Gastrocnemius medialis (tissue), 4 donors: ENCODE data around the gene DYNC2I2. TPM values are rescaled to one million over a fixed set of nuclear protein-coding genes. Genes with fewer than 3 reads are reported as not detected.

Source experiments
- ATAC-seq, 2 donors: fragments of 150-250 bp; one replicate each; pipeline ENCODE4 v1.9.1; 2016
- DNase-seq, 2 donors: peaks; one replicate each; pipeline ENCODE4 v3.0.0-alpha.2; 2019
- H3K27ac ChIP-seq, 4 donors: fragments of 200-600 bp; sonication (generic); 1 replicate in 1 of 4; 2 replicates in 3 of 4; pipeline ENCODE4 v1.5.1; 2016 to 2018; ENCODE audit warnings: mild to moderate bottlenecking in 2 of 4, moderate library complexity in 1 of 4
- H3K27me3 ChIP-seq, 3 donors: fragments of 200-600 bp; sonication (generic) in 2 of 3; 1 replicate in 1 of 3; 2 replicates in 2 of 3; pipeline versions ENCODE4 v1.5.1 to v1.6.0; 2016 to 2019; ENCODE audit warnings: mild to moderate bottlenecking in 1 of 3, moderate library complexity in 1 of 3
- H3K36me3 ChIP-seq, 2 donors: fragments of 200-600 bp; sonication (generic) in 1 of 2; one replicate each; pipeline ENCODE4 v1.5.1; 2017 to 2018
- H3K4me1 ChIP-seq, 2 donors: fragments of 200-600 bp; sonication (generic) in 1 of 2; one replicate each; pipeline ENCODE4 v1.5.1; 2016 to 2017; ENCODE audit warnings: mild to moderate bottlenecking in 2 of 2
- H3K4me3 ChIP-seq, 4 donors: fragments of 200-600 bp; sonication (generic) in 3 of 4; 1 replicate in 1 of 4; 2 replicates in 3 of 4; pipeline ENCODE4 v1.5.1; 2016 to 2019; ENCODE audit warnings: mild to moderate bottlenecking in 2 of 4
- H3K9me3 ChIP-seq, 3 donors: fragments of 200-600 bp; sonication (generic) in 2 of 3; 1 replicate in 1 of 3; 2 replicates in 2 of 3; pipeline ENCODE4 v1.5.1; 2016 to 2019
- CTCF ChIP-seq, 5 experiments: fragments of 450-650 bp in 3 of 5; fragments of 200-600 bp in 2 of 5; sonication (generic) in 2 of 5; IDR thresholded peaks in 4 of 5; conservative IDR thresholded peaks in 1 of 5; 1 replicate in 4 of 5; 2 replicates in 1 of 5; pipeline ENCODE4 v1.5.1; 2016 to 2019; ENCODE audit warnings: antibody characterized with exemption in 5 of 5, mild to moderate bottlenecking in 3 of 5, moderate library complexity in 3 of 5
- POLR2A ChIP-seq, 2 donors: fragments of 450-650 bp; IDR thresholded peaks; one replicate each; pipeline ENCODE4 v1.6.1; 2017; ENCODE audit warnings: antibody characterized with exemption in 2 of 2, mild to moderate bottlenecking in 2 of 2, moderate library complexity in 2 of 2
- in situ Hi-C, 4 donors: fragments of 200-750 bp; cut with MboI; loops; one replicate each; pipeline versions ENCODE4 v1.15.0 to v1.8.0; 2017; ENCODE audit warnings: low sequenced_read_pairs in 4 of 4
- intact Hi-C: fragments of 100-400 bp; cut with DNase I; formaldehyde crosslinking; loops from one replicate; pipeline ENCODE4 v1.15.1; 2023; ENCODE audit warnings: low total_unique reads
- total RNA-seq, 4 donors: library from RNA; depleted of rRNA; stranded (reverse); fragments of >200 nt; gene quantifications; one replicate each; pipeline versions ENCODE4 v1.1.0 to v1.2.3, GENCODE V29; 2016

Gene DYNC2I2
- total RNA-seq, 4 donors from 2014 or later = 11.4 to 29.1 (median 21.1) TPM

- H3K4me1 ChIP-seq = peaks cover 8 to 16% of the 10 kb centered on the region in 2 donors
- ATAC-seq = no peak
- peaks cover 0 to 18% of the 10 kb centered on the region in 2 donors for H3K36me3 ChIP-seq
- no peak overlapping the region for H3K4me3 ChIP-seq
- intact Hi-C loops (no loop called here), in situ Hi-C loops (no loop called here)
- no peaks in the 10 kb centered on the region for H3K9me3 ChIP-seq
- no peak for DNase-seq
- H3K27me3 ChIP-seq = no peaks in the 10 kb centered on the region
- TF ChIP-seq POLR2A (IDR thresholded peaks at IDR 0.05) (no peak), CTCF (IDR thresholded peaks at IDR 0.05 in 4 of 5, conservative IDR thresholded peaks at IDR 0.05 in 1 of 5) (no peak)
- H3K27ac ChIP-seq = no peak overlapping the region
Measured at GRCh38 chr9:128637656-128638055, 19.0 kb downstream of the DYNC2I2 start.

GRCh38 chr9:128636556-128637530, 19.8 kb downstream of the DYNC2I2 start:
- DNase-seq (no peak), ATAC-seq (no peak)
- peaks cover 0 to 26% of the 10 kb centered on the region in 2 donors for H3K36me3 ChIP-seq
- no peaks in the 10 kb centered on the region for H3K27me3 ChIP-seq
- no peak overlapping the region for H3K4me3 ChIP-seq
- H3K9me3 ChIP-seq = no peaks in the 10 kb centered on the region
- intact Hi-C loops (no loop called here), in situ Hi-C loops (no loop called here)
- peak overlapping the region in 2 of 4 donors; percentile 64 to 71 for H3K27ac ChIP-seq
- H3K4me1 ChIP-seq = peaks cover 8 to 16% of the 10 kb centered on the region in 2 donors
- no peak for TF ChIP-seq CTCF (IDR thresholded peaks at IDR 0.05 in 4 of 5, conservative IDR thresholded peaks at IDR 0.05 in 1 of 5)
- TF ChIP-seq POLR2A (IDR thresholded peaks at IDR 0.05) = no peak

- peaks cover 0 to 28% of the 10 kb centered on the region in 2 donors for H3K36me3 ChIP-seq
- no peaks in the 10 kb centered on the region for H3K9me3 ChIP-seq
- H3K27ac ChIP-seq = peak overlapping the region; percentile 30 to 71 (median 63)
- in situ Hi-C loops (no loop called here), intact Hi-C loops (no loop called here)
- peaks cover 8 to 16% of the 10 kb centered on the region in 2 donors for H3K4me1 ChIP-seq
- TF ChIP-seq CTCF (IDR thresholded peaks at IDR 0.05 in 4 of 5, conservative IDR thresholded peaks at IDR 0.05 in 1 of 5) = peak in 2 of 5 experiments; percentile 9 to 34
- TF ChIP-seq POLR2A (IDR thresholded peaks at IDR 0.05) = no peak
- DNase-seq = peak in 1 of 2 donors; percentile 50
- no peak overlapping the region for H3K4me3 ChIP-seq
- peak; percentile 63 to 67 for ATAC-seq
- H3K27me3 ChIP-seq = no peaks in the 10 kb centered on the region
Measured at GRCh38 chr9:128636024-128636390, 20.6 kb downstream of the DYNC2I2 start.

GRCh38 chr9:128635266-128636023, 21.2 kb downstream of the DYNC2I2 start:
- Histone ChIP-seq H3K27me3 (no peaks in the 10 kb centered on the region), H3K4me3 (no peak overlapping the region), H3K9me3 (no peaks in the 10 kb centered on the region), H3K4me1 (peaks cover 8 to 16% of the 10 kb centered on the region in 2 donors), H3K27ac (peak overlapping the region; percentile 30 to 71 (median 63)), H3K36me3 (peaks cover 0 to 34% of the 10 kb centered on the region in 2 donors)
- intact Hi-C loops = loop anchor here (2.0 kb wide), 1 partner anchor 21 kb away; the partner anchor contains the start of gene DYNC2I2
- DNase-seq (peak in 1 of 2 donors; percentile 72), ATAC-seq (peak; percentile 25 to 75)
- TF ChIP-seq POLR2A (IDR thresholded peaks at IDR 0.05) = no peak
- TF ChIP-seq CTCF (IDR thresholded peaks at IDR 0.05 in 4 of 5, conservative IDR thresholded peaks at IDR 0.05 in 1 of 5) = peak in 4 of 5 experiments; percentile 27 to 42 (median 40)
- in situ Hi-C loops = no loop called here
